Sigmoid colon (tissue), 4 donors: ENCODE results near the gene SELENOI.

Experiments
- EP300 ChIP-seq, 4 donors: sonication (generic); formaldehyde crosslinking; IDR thresholded peaks; one replicate each; pipeline ENCODE4 v1.6.1; 2017; ENCODE audit warnings: antibody characterized with exemption in 4 of 4
- POLR2A ChIP-seq, 2 donors: fragments of 450-650 bp; IDR thresholded peaks; one replicate each; pipeline ENCODE4 v1.6.1; 2016; ENCODE audit warnings: antibody characterized with exemption in 2 of 2, mild to moderate bottlenecking in 2 of 2, moderate library complexity in 2 of 2
- TF ChIP-seq, protein P1 (sequence below), 4 experiments: fragments of 450-650 bp in 3 of 4; fragments of 200-600 bp in 1 of 4; IDR thresholded peaks; one replicate each; pipeline ENCODE4 v1.5.1; 2016 to 2019; ENCODE audit warnings: antibody characterized with exemption in 4 of 4, mild to moderate bottlenecking in 3 of 4, moderate library complexity in 2 of 4

DNA sequence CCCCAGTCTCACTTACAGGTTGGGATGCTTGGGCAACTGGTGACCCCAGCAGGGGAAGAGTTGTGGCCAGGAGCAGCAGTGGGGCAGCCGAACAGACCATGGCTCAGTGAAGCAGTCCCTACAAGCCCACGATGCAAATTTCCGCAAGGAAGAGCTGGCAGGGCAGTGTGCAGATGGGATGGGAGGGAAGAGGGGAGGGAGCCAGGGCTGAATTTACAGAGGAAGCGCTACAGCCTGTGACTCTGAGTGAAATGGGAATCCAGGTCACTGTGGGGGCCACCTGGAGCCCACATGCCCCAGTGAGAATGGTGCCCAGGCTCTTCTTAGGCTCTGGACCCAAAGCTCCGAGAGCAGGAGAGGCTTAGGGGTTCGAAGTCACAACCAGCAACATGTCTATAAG, 27.0 kb upstream of the SELENOI start:
- TF ChIP-seq, protein P1, sequence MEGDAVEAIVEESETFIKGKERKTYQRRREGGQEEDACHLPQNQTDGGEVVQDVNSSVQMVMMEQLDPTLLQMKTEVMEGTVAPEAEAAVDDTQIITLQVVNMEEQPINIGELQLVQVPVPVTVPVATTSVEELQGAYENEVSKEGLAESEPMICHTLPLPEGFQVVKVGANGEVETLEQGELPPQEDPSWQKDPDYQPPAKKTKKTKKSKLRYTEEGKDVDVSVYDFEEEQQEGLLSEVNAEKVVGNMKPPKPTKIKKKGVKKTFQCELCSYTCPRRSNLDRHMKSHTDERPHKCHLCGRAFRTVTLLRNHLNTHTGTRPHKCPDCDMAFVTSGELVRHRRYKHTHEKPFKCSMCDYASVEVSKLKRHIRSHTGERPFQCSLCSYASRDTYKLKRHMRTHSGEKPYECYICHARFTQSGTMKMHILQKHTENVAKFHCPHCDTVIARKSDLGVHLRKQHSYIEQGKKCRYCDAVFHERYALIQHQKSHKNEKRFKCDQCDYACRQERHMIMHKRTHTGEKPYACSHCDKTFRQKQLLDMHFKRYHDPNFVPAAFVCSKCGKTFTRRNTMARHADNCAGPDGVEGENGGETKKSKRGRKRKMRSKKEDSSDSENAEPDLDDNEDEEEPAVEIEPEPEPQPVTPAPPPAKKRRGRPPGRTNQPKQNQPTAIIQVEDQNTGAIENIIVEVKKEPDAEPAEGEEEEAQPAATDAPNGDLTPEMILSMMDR (IDR thresholded peaks at IDR 0.05): no peak
- TF ChIP-seq POLR2A (IDR thresholded peaks at IDR 0.05) (no peak), EP300 (IDR thresholded peaks at IDR 0.05) (no peak)
